Measurements from ENCODE around the gene GPS1. TPM values are rescaled to one million over a fixed set of nuclear protein-coding genes. Genes with fewer than 3 reads are reported as not detected.
A peak's percentile ranks its signal among the peaks of the same experiment; 100 is the strongest.

GPS1 gene
- total and polyA plus RNA-seq, 10 of the 15 experiments (the other 5 are each of a cell fraction or from before 2014, with no cell fraction given): 2.2 to 146 (median 77.7) TPM

GRCh38 chr17:82098939-82099763 lies 47.5 kb downstream of the GPS1 start (continued):
- TF ChIP-seq, protein P1, sequence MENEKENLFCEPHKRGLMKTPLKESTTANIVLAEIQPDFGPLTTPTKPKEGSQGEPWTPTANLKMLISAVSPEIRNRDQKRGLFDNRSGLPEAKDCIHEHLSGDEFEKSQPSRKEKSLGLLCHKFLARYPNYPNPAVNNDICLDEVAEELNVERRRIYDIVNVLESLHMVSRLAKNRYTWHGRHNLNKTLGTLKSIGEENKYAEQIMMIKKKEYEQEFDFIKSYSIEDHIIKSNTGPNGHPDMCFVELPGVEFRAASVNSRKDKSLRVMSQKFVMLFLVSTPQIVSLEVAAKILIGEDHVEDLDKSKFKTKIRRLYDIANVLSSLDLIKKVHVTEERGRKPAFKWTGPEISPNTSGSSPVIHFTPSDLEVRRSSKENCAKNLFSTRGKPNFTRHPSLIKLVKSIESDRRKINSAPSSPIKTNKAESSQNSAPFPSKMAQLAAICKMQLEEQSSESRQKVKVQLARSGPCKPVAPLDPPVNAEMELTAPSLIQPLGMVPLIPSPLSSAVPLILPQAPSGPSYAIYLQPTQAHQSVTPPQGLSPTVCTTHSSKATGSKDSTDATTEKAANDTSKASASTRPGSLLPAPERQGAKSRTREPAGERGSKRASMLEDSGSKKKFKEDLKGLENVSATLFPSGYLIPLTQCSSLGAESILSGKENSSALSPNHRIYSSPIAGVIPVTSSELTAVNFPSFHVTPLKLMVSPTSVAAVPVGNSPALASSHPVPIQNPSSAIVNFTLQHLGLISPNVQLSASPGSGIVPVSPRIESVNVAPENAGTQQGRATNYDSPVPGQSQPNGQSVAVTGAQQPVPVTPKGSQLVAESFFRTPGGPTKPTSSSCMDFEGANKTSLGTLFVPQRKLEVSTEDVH (IDR thresholded peaks at IDR 0.05; ENCODE audit: low read depth, partially characterized antibody): no peak
- TF ChIP-seq IKZF1 (conservative IDR thresholded peaks at IDR 0.05): peak; percentile 76
- TF ChIP-seq SP1 (IDR thresholded peaks at IDR 0.05; ENCODE audit: low read depth, low read length): no peak
- TF ChIP-seq JUNB (IDR thresholded peaks at IDR 0.05): no peak
- peak; percentile 50 for TF ChIP-seq POLR2AphosphoS2 (IDR thresholded peaks at IDR 0.05; ENCODE audit: low read depth, low read length)
- TF ChIP-seq NR2F1 (conservative IDR thresholded peaks at IDR 0.05): peak; percentile 94
- no peak for TF ChIP-seq SREBF2 (IDR thresholded peaks at IDR 0.05; ENCODE audit: low read length)
- no peak for TF ChIP-seq ZNF622 (IDR thresholded peaks at IDR 0.05)
- peak; percentile 69 for TF ChIP-seq POLR2A (IDR thresholded peaks at IDR 0.05; ENCODE audit: low read depth, low read length)
- no peak for TF ChIP-seq PAX5 (IDR thresholded peaks at IDR 0.05; ENCODE audit: borderline replicate concordance, low read depth, low read length)
- peak; percentile 59 for TF ChIP-seq BACH1 (IDR thresholded peaks at IDR 0.05; ENCODE audit: borderline replicate concordance)
- TF ChIP-seq EED (IDR thresholded peaks at IDR 0.05; ENCODE audit: low read depth): 0 out of 2 replicates have a peak, but pooled peaks have one; percentile 40
- TF ChIP-seq RAD21 (IDR thresholded peaks at IDR 0.05; ENCODE audit: insufficient read depth, low read depth, low read length): no peak
- TF ChIP-seq HDGF (IDR thresholded peaks at IDR 0.05): no peak
- no peak for TF ChIP-seq RELA (IDR thresholded peaks at IDR 0.05; ENCODE audit: borderline replicate concordance, partially characterized antibody)
- TF ChIP-seq NFYA (IDR thresholded peaks at IDR 0.05; ENCODE audit: borderline replicate concordance, low read depth, low read length): no peak
- TF ChIP-seq PRDM15 (CRISPR knock-in tag; IDR thresholded peaks at IDR 0.05): no peak
- peak; percentile 69; the same call in 1 of the 2 replicates for TF ChIP-seq SMAD5 (IDR thresholded peaks at IDR 0.05; ENCODE audit: low read depth)
- peak; percentile 92 for TF ChIP-seq MYC (IDR thresholded peaks at IDR 0.05; ENCODE audit: insufficient read depth, insufficient read length, insufficient replicate concordance, low read length, severe bottlenecking)
- TF ChIP-seq, protein P2, sequence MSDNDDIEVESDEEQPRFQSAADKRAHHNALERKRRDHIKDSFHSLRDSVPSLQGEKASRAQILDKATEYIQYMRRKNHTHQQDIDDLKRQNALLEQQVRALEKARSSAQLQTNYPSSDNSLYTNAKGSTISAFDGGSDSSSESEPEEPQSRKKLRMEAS (IDR thresholded peaks at IDR 0.05; ENCODE audit: low read depth, low read length): peak; percentile 30; the same call in 1 of the 2 replicates
- TF ChIP-seq NFXL1 (IDR thresholded peaks at IDR 0.05; ENCODE audit: borderline replicate concordance): no peak
- TF ChIP-seq ZNF207 (IDR thresholded peaks at IDR 0.05; ENCODE audit: borderline replicate concordance): peak; percentile 14; the same call in 1 of the 2 replicates
- TF ChIP-seq CREB1 (IDR thresholded peaks at IDR 0.05; ENCODE audit: low read depth): no peak
- 0 out of 3 replicates have a peak, but pooled peaks of 1 of the 2 experiments have one; percentile 8 for TF ChIP-seq EGR1 (IDR thresholded peaks at IDR 0.05; ENCODE audit: borderline replicate concordance in 1 of 2, low read depth in 2 of 2, low read length in 2 of 2)
- 0 out of 2 replicates have a peak, but pooled peaks have one; percentile 20 for TF ChIP-seq TARDBP (IDR thresholded peaks at IDR 0.05; ENCODE audit: borderline replicate concordance)
- 0 out of 3 replicates have a peak, but pooled peaks have one; percentile 4 for TF ChIP-seq POU2F2 (IDR thresholded peaks at IDR 0.05; ENCODE audit: borderline replicate concordance, low read depth, low read length)
